Keratinocyte (primary cell): ENCODE measurements around the gene FGF1. TPM values are rescaled to one million over a fixed set of nuclear protein-coding genes. Genes with fewer than 3 reads are reported as not detected.
"Not testable (repeated sequence)": the region's sequence is repeated elsewhere in the genome, so short reads cannot be mapped to it uniquely, and the experiment has no call there.

Source experiments
- DNase-seq: peaks from one replicate; pipeline ENCODE4 v3.0.0-alpha.2; 2011; ENCODE audit warnings: low read depth, missing footprints, low spot score
- FAIRE-seq: peaks from 2 replicates; lab custom pipeline; 2011; peaks lifted over from hg19 to GRCh38; lab: Jason Lieb, UNC
- H2AFZ ChIP-seq: 2 replicates; pipeline ENCODE4 v1.6.0; 2012; ENCODE audit warnings: low read length, control low read depth, inconsistent platforms; ENCODE audit not compliant: control insufficient read depth
- H3K27ac ChIP-seq: 2 replicates; pipeline ENCODE4 v1.5.1; 2011; ENCODE audit warnings: low read length; ENCODE audit not compliant: control insufficient read depth, insufficient read depth
- H3K27me3 ChIP-seq: 3 replicates; pipeline ENCODE4 v1.6.0; 2011; ENCODE audit warnings: low read length; ENCODE audit not compliant: control insufficient read depth, insufficient read depth; ENCODE audit errors: extremely low read depth
- H3K36me3 ChIP-seq, 2 experiments: 2 replicates in 1 of 2; 3 replicates in 1 of 2; pipeline ENCODE4 v1.5.1; 2011; ENCODE audit warnings: low read length in 2 of 2, mild to moderate bottlenecking in 1 of 2; ENCODE audit not compliant: control insufficient read depth in 2 of 2, insufficient read depth in 2 of 2; ENCODE audit errors: extremely low read depth in 1 of 2
- H3K4me1 ChIP-seq: 3 replicates; pipeline ENCODE4 v1.5.1; 2011; ENCODE audit warnings: low read length; ENCODE audit not compliant: control insufficient read depth, insufficient read depth; ENCODE audit errors: extremely low read depth
- H3K4me2 ChIP-seq: 3 replicates; pipeline ENCODE4 v1.6.0; 2011; ENCODE audit warnings: low read depth, low read length; ENCODE audit not compliant: control insufficient read depth, insufficient read depth; ENCODE audit errors: extremely low read depth
- H3K4me3 ChIP-seq, 3 experiments: fragments of 200-600 bp in 1 of 3; sonication (generic) in 1 of 3; 2 replicates in 2 of 3; 3 replicates in 1 of 3; pipeline ENCODE4 v1.5.1; 2011 to 2016; ENCODE audit warnings: low read length in 3 of 3, mild to moderate bottlenecking in 3 of 3, control low read depth in 2 of 3, inconsistent platforms in 1 of 3, low read depth in 1 of 3, mixed read lengths in 1 of 3, mixed run types in 1 of 3, moderate library complexity in 1 of 3; ENCODE audit not compliant: control insufficient read depth in 2 of 3, insufficient read depth in 2 of 3; ENCODE audit errors: extremely low read depth in 1 of 3
- H3K79me2 ChIP-seq: 2 replicates; pipeline ENCODE4 v1.6.0; 2012; ENCODE audit warnings: low read length; ENCODE audit not compliant: control insufficient read depth, insufficient read depth
- H3K9ac ChIP-seq: 3 replicates; pipeline ENCODE4 v1.6.0; 2011; ENCODE audit warnings: low read length; ENCODE audit not compliant: control insufficient read depth, insufficient read depth; ENCODE audit errors: extremely low read depth
- H3K9me1 ChIP-seq: 3 replicates; pipeline ENCODE4 v1.6.0; 2011; ENCODE audit warnings: low read length; ENCODE audit not compliant: control insufficient read depth, insufficient read depth; ENCODE audit errors: extremely low read depth
- H3K9me3 ChIP-seq: 2 replicates; pipeline ENCODE4 v1.5.1; 2012; ENCODE audit warnings: low read depth, low read length; ENCODE audit not compliant: control insufficient read depth
- H4K20me1 ChIP-seq: 3 replicates; pipeline ENCODE4 v1.6.0; 2011; ENCODE audit warnings: low read length; ENCODE audit not compliant: control insufficient read depth, insufficient read depth; ENCODE audit errors: extremely low read depth
- EZH2 ChIP-seq: IDR thresholded peaks from one replicate; pipeline ENCODE4 v1.6.1; 2012; ENCODE audit warnings: inconsistent platforms, mild to moderate bottlenecking, low read length, moderate library complexity
- dilution Hi-C: fragments of 300-500 bp; cut with MboI; formaldehyde crosslinking; loops from one replicate; pipeline ENCODE4 v1.7.0; 2020; ENCODE audit warnings: low sequenced_read_pairs; ENCODE audit not compliant: extremely low pct_ligation_motif_present
- polyA plus RNA-seq, 5 experiments: library from polyadenylated mRNA; depleted of rRNA in 3 of 5; stranded (reverse) in 3 of 5; stranded (forward) in 1 of 5; unstranded in 1 of 5; fragments of >200 nt; gene quantifications; 1 replicate in 1 of 5; 2 replicates in 3 of 5; 3 replicates in 1 of 5; pipeline versions ENCODE4 v1.2.1 to v1.2.3, GENCODE V29; 2011 to 2012; ENCODE audit warnings: missing spikeins in 2 of 5, low read depth in 1 of 5, low replicate concordance in 1 of 5
- TF ChIP-seq, protein P1 (sequence below), 3 experiments: IDR thresholded peaks in 1 of 3; conservative IDR thresholded peaks in 1 of 3; optimal IDR thresholded peaks in 1 of 3; 2 replicates in 2 of 3; 3 replicates in 1 of 3; pipeline versions ENCODE3 to v1.5.1; 2011; ENCODE audit warnings: low read length in 3 of 3, mild to moderate bottlenecking in 3 of 3, moderate library complexity in 2 of 3, control low read depth in 1 of 3, inconsistent platforms in 1 of 3; ENCODE audit not compliant: insufficient read depth in 2 of 3; ENCODE audit errors: extremely low read depth in 1 of 3

Gene FGF1
- polyA plus RNA-seq, 1 donor (not counting 4 experiments of a cell fraction or from before 2014, with no cell fraction given): 2.4 TPM

GRCh38 chr5:142650881-142651280 is 35.0 kb downstream of the FGF1 start:
- no peaks in the 10 kb centered on the region for H4K20me1 ChIP-seq
- H3K36me3 ChIP-seq: no peaks in the 10 kb centered on the region
- H3K4me3 ChIP-seq: no peak overlapping the region
- no peak for DNase-seq
- FAIRE-seq: no peak
- no peak overlapping the region for H2AFZ ChIP-seq
- no peak overlapping the region for H3K4me2 ChIP-seq
- H3K9me1 ChIP-seq: no peaks in the 10 kb centered on the region
- TF ChIP-seq EZH2: no peak
- TF ChIP-seq, protein P1, sequence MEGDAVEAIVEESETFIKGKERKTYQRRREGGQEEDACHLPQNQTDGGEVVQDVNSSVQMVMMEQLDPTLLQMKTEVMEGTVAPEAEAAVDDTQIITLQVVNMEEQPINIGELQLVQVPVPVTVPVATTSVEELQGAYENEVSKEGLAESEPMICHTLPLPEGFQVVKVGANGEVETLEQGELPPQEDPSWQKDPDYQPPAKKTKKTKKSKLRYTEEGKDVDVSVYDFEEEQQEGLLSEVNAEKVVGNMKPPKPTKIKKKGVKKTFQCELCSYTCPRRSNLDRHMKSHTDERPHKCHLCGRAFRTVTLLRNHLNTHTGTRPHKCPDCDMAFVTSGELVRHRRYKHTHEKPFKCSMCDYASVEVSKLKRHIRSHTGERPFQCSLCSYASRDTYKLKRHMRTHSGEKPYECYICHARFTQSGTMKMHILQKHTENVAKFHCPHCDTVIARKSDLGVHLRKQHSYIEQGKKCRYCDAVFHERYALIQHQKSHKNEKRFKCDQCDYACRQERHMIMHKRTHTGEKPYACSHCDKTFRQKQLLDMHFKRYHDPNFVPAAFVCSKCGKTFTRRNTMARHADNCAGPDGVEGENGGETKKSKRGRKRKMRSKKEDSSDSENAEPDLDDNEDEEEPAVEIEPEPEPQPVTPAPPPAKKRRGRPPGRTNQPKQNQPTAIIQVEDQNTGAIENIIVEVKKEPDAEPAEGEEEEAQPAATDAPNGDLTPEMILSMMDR (optimal IDR thresholded peaks at IDR 0.05 in 1 of 3, IDR thresholded peaks at IDR 0.05 in 1 of 3, conservative IDR thresholded peaks at IDR 0.05 in 1 of 3; ENCODE audit: extremely low read depth in 1 of 3, insufficient read depth in 2 of 3, low read length in 3 of 3): no peak
- dilution Hi-C loops: no loop called here
- no peaks in the 10 kb centered on the region for H3K4me1 ChIP-seq
- no peaks in the 10 kb centered on the region for H3K27me3 ChIP-seq
- H3K9ac ChIP-seq: no peak overlapping the region
- no peaks in the 10 kb centered on the region for H3K79me2 ChIP-seq
- no peaks in the 10 kb centered on the region for H3K9me3 ChIP-seq
- no peak overlapping the region for H3K27ac ChIP-seq

DNA sequence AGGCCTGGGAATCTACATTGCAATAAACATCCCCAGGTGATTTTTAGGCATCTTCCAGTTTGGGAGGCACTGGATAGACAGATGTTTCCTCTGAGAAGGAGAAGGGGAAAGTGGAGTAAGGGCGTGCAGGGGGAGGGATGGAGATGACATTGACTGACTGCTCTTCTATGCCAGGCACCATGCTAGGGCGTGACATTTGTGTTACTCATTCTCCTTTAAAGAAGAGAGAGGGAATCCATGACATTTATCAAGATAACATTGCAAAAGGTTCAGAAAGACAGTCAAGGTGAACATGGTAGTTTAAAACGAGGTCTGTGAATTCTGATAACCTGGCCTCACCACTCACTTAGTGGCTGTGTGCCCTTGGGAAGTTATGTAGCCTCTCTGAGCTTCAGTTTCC is 35.8 kb downstream of the FGF1 start:
- Histone ChIP-seq H2AFZ (no peak overlapping the region), H3K4me2 (no peak overlapping the region), H3K9me1 (no peaks in the 10 kb centered on the region), H3K27me3 (no peaks in the 10 kb centered on the region), H3K36me3 (no peaks in the 10 kb centered on the region), H3K9me3 (no peaks in the 10 kb centered on the region), H3K4me3 (no peak overlapping the region), H3K79me2 (no peaks in the 10 kb centered on the region), H3K27ac (no peak overlapping the region), H3K9ac (no peak overlapping the region), H3K4me1 (peaks cover 6% of the 10 kb centered on the region), H4K20me1 (no peaks in the 10 kb centered on the region)
- TF ChIP-seq, protein P1 (optimal IDR thresholded peaks at IDR 0.05 in 1 of 3, IDR thresholded peaks at IDR 0.05 in 1 of 3, conservative IDR thresholded peaks at IDR 0.05 in 1 of 3; ENCODE audit: extremely low read depth in 1 of 3, insufficient read depth in 2 of 3, low read length in 3 of 3): no peak
- no peak for TF ChIP-seq EZH2
- FAIRE-seq (no peak), DNase-seq (no peak)
- dilution Hi-C loops: no loop called here

DNA sequence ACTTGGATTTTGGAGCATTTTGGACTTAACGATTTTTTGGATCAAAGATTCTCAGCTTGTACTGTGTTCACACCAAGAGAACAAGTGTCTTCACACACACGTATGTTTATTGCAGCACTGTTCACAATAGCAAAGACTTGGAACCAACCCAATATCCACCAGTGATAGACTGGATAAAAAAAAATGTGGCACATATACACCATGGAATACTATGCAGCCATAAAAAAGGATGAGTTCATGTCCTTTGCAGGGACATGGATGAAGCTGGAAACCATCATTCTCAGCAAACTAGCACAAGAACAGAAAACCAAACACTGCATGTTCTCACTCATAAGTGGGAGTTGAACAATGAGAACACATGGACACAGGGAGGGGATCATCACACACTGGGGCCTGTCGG is 37.8 kb downstream of the FGF1 start:
- H3K4me2 ChIP-seq, dilution Hi-C loops: not testable (repeated sequence)

More for the DNA sequence above, 37.8 kb downstream of the FGF1 start:
- not testable (repeated sequence) for H2AFZ ChIP-seq, H3K36me3 ChIP-seq, H3K9ac ChIP-seq, H3K4me3 ChIP-seq, H3K27ac ChIP-seq, H3K79me2 ChIP-seq, H4K20me1 ChIP-seq, FAIRE-seq, H3K9me1 ChIP-seq, DNase-seq, H3K9me3 ChIP-seq, H3K27me3 ChIP-seq
- H3K4me1 ChIP-seq: peaks cover 20% of the 10 kb centered on the region
